ENCODE results near the gene MYBPHL. TPM values are rescaled to one million over a fixed set of nuclear protein-coding genes. Genes with fewer than 3 reads are reported as not detected.

MYBPHL gene
- total RNA-seq, 1 donor from 2014 or later: not detected

DNA sequence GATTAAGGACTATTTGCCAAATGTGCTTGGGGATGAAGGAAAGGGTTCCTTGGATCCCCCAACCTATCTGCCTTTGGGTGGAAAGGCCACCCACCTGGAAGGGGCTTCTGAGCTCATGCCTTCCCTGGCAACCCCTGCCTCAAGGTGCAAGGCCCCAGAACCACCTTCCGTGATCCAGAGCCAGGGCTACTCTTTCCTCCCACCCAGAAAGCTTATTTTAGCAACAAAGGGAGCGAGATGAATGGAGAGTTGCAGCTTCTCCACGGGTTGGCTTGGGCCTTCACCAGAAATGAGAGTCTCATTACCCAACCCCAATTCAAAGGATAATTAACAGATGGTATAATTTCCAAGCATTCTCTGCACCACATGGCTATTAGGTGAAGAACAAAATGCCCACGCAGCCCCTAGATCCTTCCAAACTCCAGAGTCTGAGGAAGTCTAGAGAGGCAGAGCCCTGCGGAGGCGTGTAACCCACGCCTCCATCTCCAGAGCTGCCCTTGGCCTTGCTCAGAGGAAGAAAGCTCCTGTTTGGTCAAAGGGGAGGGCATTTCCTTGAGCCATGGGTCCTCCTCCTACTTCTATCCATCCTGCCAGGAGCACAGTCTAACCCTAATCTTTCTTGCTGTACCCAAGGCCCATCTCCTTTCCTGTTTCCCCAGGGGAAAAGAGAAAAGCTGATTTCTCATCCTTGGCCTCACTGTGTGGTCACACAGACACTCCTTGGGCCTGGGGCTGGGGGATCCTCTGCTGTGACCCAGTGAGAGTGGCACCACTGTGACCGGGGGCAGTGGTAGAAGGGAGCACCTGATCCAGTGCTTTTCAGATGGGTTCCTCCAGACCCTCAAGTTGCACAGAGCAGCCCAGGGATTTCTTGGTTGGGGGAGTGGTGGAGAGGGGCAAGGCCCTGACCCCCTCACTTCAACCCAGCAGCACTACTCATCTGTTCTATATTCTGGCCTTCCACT, 59.1 kb downstream of the MYBPHL start:
- Mint-ChIP-seq H3K9me3 (no peaks in the 10 kb centered on the region), H3K36me3 (peaks cover 17% of the 10 kb centered on the region), H3K4me3 (no peak overlapping the region), H3K27ac (no peak overlapping the region), H3K4me1 (peaks cover 7% of the 10 kb centered on the region), H3K27me3 (ENCODE audit: low read depth) (peaks cover 5% of the 10 kb centered on the region)
- TF ChIP-seq, protein P1, sequence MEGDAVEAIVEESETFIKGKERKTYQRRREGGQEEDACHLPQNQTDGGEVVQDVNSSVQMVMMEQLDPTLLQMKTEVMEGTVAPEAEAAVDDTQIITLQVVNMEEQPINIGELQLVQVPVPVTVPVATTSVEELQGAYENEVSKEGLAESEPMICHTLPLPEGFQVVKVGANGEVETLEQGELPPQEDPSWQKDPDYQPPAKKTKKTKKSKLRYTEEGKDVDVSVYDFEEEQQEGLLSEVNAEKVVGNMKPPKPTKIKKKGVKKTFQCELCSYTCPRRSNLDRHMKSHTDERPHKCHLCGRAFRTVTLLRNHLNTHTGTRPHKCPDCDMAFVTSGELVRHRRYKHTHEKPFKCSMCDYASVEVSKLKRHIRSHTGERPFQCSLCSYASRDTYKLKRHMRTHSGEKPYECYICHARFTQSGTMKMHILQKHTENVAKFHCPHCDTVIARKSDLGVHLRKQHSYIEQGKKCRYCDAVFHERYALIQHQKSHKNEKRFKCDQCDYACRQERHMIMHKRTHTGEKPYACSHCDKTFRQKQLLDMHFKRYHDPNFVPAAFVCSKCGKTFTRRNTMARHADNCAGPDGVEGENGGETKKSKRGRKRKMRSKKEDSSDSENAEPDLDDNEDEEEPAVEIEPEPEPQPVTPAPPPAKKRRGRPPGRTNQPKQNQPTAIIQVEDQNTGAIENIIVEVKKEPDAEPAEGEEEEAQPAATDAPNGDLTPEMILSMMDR (IDR thresholded peaks at IDR 0.05; ENCODE audit: unreplicated experiment): no peak
- no peak for DNase-seq (ENCODE audit: low spot score in 2 of 2, unreplicated experiment in 2 of 2)

- Mint-ChIP-seq H3K27ac (no peak overlapping the region), H3K4me3 (no peak overlapping the region), H3K27me3 (ENCODE audit: low read depth) (peaks cover 8% of the 10 kb centered on the region), H3K36me3 (peaks cover 4% of the 10 kb centered on the region), H3K9me3 (no peaks in the 10 kb centered on the region), H3K4me1 (peaks cover 18% of the 10 kb centered on the region)
- no peak for DNase-seq (ENCODE audit: low spot score in 2 of 2, unreplicated experiment in 2 of 2)
- TF ChIP-seq, protein P1 (IDR thresholded peaks at IDR 0.05; ENCODE audit: unreplicated experiment): no peak
Measured at GRCh38 chr1:109246141-109246551, 60.7 kb downstream of the MYBPHL start.

GRCh38 chr1:109243860-109244552, 62.8 kb downstream of the MYBPHL start:
- H3K36me3 Mint-ChIP-seq: no peaks in the 10 kb centered on the region
- H3K27ac Mint-ChIP-seq: no peak overlapping the region
- TF ChIP-seq, protein P1 (IDR thresholded peaks at IDR 0.05; ENCODE audit: unreplicated experiment): no peak
- H3K27me3 Mint-ChIP-seq (ENCODE audit: low read depth): peaks cover 6% of the 10 kb centered on the region
- H3K4me3 Mint-ChIP-seq: no peak overlapping the region
- no peaks in the 10 kb centered on the region for H3K9me3 Mint-ChIP-seq
- DNase-seq (ENCODE audit: low spot score in 2 of 2, unreplicated experiment in 2 of 2): no peak
- peaks cover 24% of the 10 kb centered on the region for H3K4me1 Mint-ChIP-seq

DNA sequence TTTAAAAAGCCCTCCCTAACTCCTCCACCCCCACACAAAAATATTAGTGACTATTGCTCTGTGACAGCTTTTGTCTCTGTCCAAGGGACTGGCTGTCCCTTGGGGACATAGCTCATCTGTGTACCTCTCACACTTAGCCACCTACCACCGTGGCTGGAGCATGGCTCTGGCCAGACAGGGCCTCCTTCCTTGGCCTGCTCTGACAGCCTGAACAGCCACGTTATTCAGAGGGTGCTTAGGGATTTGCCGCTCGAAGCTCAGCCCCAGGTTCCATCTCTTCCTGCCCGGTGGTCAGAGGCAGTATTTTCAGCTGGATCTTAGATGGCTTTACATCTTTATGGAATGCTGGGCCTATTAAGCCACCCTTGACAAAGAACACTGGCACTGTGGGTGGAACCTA, 63.6 kb downstream of the MYBPHL start:
- TF ChIP-seq, protein P1 (IDR thresholded peaks at IDR 0.05; ENCODE audit: unreplicated experiment): no peak
- Mint-ChIP-seq H3K4me3 (no peak overlapping the region), H3K4me1 (peaks cover 24% of the 10 kb centered on the region), H3K36me3 (no peaks in the 10 kb centered on the region), H3K27me3 (ENCODE audit: low read depth) (peaks cover 6% of the 10 kb centered on the region), H3K27ac (no peak overlapping the region), H3K9me3 (no peaks in the 10 kb centered on the region)
- DNase-seq (ENCODE audit: low spot score in 2 of 2, unreplicated experiment in 2 of 2): no peak

- TF ChIP-seq, protein P1 (IDR thresholded peaks at IDR 0.05; ENCODE audit: unreplicated experiment): no peak
- no peak for DNase-seq (ENCODE audit: low spot score in 2 of 2, unreplicated experiment in 2 of 2)
- Mint-ChIP-seq H3K27ac (peak overlapping the region; percentile 0), H3K4me3 (no peak overlapping the region), H3K36me3 (peaks cover 3% of the 10 kb centered on the region), H3K4me1 (peaks cover 24% of the 10 kb centered on the region), H3K9me3 (no peaks in the 10 kb centered on the region), H3K27me3 (ENCODE audit: low read depth) (peaks cover 6% of the 10 kb centered on the region)
Measured at GRCh38 chr1:109242387-109242786, 64.4 kb downstream of the MYBPHL start.

Other genes starting within 250 kb of the MYBPHL start
- gene TAF13, start 231.0 kb downstream of the MYBPHL start, total RNA-seq: 27.0 to 30.0 TPM (median 27.2 TPM) in 3 replicates
- 33.5 to 36.1 TPM (median 35.0 TPM) in 3 replicates for gene TMEM167B, start 216.2 kb downstream of the MYBPHL start, total RNA-seq
- gene ELAPOR1, start 192.9 kb downstream of the MYBPHL start, total RNA-seq: 0.34 to 0.86 TPM (median 0.80 TPM) in 3 replicates
- gene SARS1, start 93.1 kb downstream of the MYBPHL start, total RNA-seq: 99.0 to 104 TPM (median 99.4 TPM) in 3 replicates
- 24.9 to 27.1 TPM (median 25.0 TPM) in 3 replicates for gene CELSR2, start 57.5 kb downstream of the MYBPHL start, total RNA-seq
- gene PSRC1, start 23.9 kb downstream of the MYBPHL start, total RNA-seq: 15.8 to 18.3 TPM (median 17.6 TPM) in 3 replicates
- 39.1 to 45.5 TPM (median 40.6 TPM) in 3 replicates for gene SORT1, start 90.9 kb upstream of the MYBPHL start, total RNA-seq
- gene PSMA5, start 119.4 kb upstream of the MYBPHL start, total RNA-seq: 67.2 to 70.9 TPM (median 69.7 TPM) in 3 replicates
- 0.11 to 0.22 TPM (median 0.14 TPM) in 3 replicates for gene SYPL2, start 159.5 kb upstream of the MYBPHL start, total RNA-seq
- 13.8 to 14.9 TPM (median 13.8 TPM) in 3 replicates for gene ATXN7L2, start 176.9 kb upstream of the MYBPHL start, total RNA-seq
- 9.5 to 11.7 TPM (median 10.6 TPM) in 3 replicates for gene CYB561D1, start 187.1 kb upstream of the MYBPHL start, total RNA-seq
- gene AMIGO1, start 202.7 kb upstream of the MYBPHL start, total RNA-seq: 5.0 to 5.4 TPM (median 5.1 TPM) in 3 replicates
- not detected in 3 replicates for gene GPR61, start 232.9 kb upstream of the MYBPHL start, total RNA-seq
- gene GNAI3, start 241.6 kb upstream of the MYBPHL start, total RNA-seq: 7.8 to 8.2 TPM (median 8.2 TPM) in 3 replicates

Data from mesothelial cell of epicardium (in vitro differentiated cells).